Glomerular endothelial cell (primary cell): ENCODE data around the gene PLCB4. TPM values are rescaled to one million over a fixed set of nuclear protein-coding genes. Genes with fewer than 3 reads are reported as not detected.
"Not testable (repeated sequence)": the region's sequence is repeated elsewhere in the genome, so short reads cannot be mapped to it uniquely, and the experiment has no call there.

Source experiments
- DNase-seq: peaks from one replicate; pipeline ENCODE4 v3.0.0-alpha.2; 2011; ENCODE audit warnings: low read depth, low spot score; ENCODE audit errors: extremely low read depth
- total RNA-seq: library from RNA; depleted of rRNA; stranded (reverse); fragments of >200 nt; gene quantifications from 2 replicates; pipeline ENCODE4 v1.2.3, GENCODE V29; 2015

PLCB4 gene
- total RNA-seq, 1 donor from 2014 or later, result 4.3 TPM

DNA sequence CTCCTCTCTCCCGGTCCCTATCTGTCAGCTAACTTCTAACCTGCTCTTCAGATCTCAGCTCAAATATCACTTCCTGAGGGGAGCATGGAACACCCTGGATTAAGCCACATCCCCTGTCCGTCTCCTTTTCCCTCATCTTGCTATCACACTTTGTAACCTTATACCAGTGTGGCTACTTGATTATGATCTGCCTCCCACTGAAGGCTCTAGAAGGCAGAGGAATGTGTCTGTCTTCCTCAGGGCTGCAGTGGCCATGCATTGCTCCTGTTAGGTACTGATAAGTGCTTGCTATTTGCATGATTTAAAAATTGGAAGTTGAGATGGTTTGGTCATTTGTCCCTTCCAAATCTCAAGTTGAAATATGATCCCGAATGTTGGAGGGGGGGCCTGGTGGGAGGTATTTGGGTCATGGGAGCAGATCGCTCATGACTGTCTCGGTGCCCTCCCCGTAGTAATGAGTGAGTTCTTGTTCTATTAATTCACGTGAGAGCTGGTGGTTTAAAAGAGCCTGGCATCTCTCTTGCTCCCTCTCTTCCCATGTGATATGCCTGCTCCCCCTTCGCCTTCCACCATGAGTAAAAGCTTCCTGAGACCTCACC, 71.4 kb downstream of the PLCB4 start:
- DNase-seq, result no peak

GRCh38 chr20:9141070-9141469, 72.2 kb downstream of the PLCB4 start:
- DNase-seq, result no peak

DNA sequence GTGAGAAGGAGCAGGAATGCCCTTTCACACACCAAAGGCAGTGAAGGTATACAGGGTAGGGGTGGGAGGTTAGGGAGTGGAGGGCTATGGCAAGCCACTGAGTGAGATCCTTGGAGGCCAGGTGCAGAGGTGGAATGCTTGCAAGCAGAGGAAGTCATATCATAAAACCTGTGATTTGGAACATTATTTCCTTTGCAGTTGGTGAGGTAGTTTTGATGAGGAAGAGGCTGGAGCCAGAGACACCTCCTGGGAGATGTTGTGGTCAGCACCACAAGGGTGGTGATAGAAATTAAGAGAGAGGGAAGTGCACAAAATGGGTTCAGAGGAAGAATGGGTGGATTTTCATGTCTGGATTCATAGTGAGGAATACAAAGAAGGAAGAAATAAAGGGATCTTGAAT, 73.0 kb downstream of the PLCB4 start:
- DNase-seq, result no peak

GRCh38 chr20:9142809-9143208, 73.9 kb downstream of the PLCB4 start:
- DNase-seq, result no peak

DNA sequence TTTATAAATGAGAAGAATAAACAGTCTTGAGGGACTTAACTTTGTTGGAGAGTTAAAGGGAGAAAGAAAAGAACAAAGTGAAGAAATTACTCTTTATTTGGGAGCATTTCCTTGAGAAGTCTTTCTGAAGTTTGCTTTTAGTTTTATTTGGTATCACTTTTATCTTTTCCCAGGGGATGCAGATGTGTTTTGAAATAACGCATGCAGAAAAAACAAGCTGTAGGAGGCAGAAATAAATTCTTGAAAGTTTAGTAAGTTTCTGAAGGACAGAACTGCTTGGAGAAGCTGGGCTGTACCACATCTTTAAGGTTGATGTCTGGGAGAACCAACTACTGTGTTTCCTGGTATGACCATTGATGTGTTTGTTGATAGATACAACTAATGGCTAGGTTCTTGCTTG, 75.0 kb downstream of the PLCB4 start:
- DNase-seq, result no peak

DNA sequence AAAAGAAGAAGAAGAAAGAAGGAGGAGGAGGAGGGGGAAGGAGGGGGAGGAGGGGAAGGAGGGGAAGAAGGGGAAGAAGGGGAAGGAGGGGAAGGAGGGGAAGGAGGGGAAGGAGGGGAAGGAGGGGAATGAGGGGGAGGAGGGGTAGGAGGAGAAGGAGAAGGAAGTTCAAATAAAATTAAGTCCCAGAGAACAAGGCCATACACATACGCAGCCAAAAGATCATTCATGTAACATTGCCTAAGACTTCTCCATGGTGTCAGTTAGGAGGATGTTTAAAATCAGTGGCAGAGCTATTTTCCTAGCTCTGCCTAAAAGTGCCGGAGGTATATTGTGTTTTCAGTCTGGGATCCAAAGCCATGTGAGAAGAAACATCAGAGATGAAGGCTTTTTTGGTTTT, 75.8 kb downstream of the PLCB4 start:
- DNase-seq, result no peak

GRCh38 chr20:9145142-9145541, 76.3 kb downstream of the PLCB4 start:
- DNase-seq, result no peak

GRCh38 chr20:9146649-9147048, 77.8 kb downstream of the PLCB4 start:
- DNase-seq, result no peak

- no peak for DNase-seq
Observed at GRCh38 chr20:9147547-9148024, 78.7 kb downstream of the PLCB4 start.

DNA sequence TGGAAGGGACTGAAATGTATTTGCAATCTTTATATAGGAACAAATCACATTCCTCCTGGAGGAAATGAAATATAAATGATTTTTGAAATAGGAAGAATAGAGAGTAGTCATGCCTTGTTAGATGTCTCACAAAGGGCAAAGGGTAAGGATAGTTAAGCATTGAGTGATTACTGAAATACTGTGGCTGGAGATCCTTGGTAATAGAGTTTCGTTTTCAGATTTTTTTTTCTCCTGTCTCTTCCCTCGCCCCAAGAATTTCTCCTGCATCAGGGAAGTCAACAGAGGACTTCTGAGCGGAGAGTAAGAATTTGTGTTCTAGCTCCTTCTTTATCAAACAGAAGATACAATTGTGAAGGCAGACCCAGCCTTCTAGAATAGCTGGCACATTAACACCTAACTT, 79.4 kb downstream of the PLCB4 start:
- DNase-seq, result no peak

- DNase-seq, result no peak
Observed at GRCh38 chr20:9149087-9149486, 80.2 kb downstream of the PLCB4 start.

DNA sequence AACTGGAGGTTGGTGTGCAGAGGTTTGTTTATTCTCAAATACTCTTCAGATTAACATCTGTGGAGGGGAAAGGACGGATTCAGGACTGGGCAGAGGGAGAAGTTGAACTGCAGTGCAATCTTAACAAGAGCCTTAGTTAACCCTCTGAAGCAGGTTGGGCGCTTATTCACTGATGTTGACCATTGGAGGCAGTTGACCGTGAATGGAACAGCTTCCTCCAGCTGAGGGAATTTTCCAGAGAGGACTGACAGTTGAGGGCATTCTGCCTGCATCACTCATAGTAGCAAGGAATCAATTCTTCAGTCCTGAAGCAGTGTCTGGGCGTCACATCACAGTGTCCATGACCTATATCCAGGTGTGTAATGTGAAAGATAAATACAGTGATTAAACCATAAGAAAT, 80.9 kb downstream of the PLCB4 start:
- no peak for DNase-seq

DNA sequence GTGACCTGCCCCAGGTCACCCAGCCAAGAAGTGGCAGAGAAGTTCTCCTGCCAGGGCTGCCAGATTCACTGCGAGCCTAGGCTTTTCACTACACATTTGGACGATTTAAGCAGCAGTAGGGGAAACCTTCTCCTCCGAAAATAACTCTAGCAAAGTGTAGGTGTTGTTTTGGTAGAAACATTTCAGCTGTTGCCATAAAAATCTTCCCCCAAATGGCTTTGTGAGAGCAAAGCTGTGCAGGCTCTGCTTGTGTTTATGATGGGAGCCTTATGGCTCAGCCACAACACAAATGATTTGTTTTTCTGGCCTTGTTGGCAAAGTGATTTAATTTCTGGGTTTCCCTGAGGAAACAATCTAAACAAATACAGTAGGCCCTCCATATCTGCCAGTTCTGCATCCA, 81.8 kb downstream of the PLCB4 start:
- no peak for DNase-seq

- not testable (repeated sequence) for DNase-seq
Observed at GRCh38 chr20:9152139-9152538, 83.3 kb downstream of the PLCB4 start.

DNA sequence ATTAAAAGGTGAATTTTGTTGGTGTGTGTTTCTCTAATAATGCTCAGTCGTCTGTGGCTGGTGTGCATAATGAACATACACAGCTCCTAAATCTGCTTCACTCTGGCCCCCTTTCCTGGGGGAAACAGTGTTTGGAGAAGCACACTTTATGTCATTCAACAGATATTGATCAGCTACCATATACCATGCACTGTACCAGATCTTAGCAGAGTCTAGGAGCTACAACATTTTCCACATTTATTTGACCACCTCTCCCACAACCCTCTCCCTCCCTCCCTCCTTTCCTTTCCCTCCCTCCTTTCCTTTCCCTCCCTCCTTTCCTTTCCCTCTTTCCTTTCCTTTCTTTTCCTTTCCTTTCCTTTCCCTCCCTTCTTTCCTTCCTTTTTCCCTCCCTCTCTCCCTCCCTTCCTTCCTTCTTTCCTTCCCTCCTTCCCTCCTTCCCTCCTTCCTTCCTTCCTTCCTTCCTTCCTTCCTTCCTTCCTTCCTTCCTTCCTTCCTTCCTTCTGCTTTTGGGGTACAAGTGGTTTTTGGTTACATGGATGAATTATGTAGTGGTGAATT, 85.7 kb downstream of the PLCB4 start:
- no peak for DNase-seq

GRCh38 chr20:9156529-9157280, 87.8 kb downstream of the PLCB4 start:
- DNase-seq, result no peak

DNA sequence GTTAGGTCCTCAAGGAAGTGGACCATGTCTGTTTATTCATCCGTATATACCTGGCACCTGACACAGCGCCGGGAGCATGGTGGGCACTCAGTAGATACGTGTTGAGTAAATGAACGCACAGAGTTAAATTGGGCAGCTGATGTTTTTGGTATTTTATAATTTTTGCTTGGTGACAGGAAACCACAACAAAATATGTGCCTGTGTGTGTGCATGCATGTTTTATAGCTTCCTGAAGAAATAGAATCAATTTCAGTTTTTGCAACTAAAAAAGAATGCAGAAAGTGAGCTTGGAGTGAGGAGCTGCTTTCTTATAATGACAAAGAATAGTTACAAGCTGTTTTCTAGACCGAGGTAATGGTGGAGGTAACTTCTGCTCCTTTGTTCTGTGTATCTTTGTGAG, 91.4 kb downstream of the PLCB4 start:
- DNase-seq, result no peak

DNA sequence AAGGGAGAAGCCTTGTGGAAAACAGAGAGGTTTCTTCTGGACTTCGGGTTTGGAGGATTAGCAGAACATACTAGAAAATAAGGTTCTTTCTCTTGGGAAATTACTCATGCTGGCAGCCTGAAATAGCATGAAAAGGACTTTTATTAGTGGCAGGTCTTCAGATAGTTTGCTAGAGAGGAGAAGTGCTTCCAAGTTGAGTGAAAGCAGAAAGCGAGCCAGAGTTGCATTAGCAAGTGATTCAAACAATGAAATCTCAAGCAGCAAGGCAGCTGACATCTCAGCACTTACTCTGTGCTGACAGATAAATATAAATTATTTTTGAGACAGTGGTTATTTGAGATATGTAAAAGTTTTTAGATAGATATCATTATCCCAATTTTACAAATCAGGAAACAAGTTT, 91.9 kb downstream of the PLCB4 start:
- no peak for DNase-seq

DNA sequence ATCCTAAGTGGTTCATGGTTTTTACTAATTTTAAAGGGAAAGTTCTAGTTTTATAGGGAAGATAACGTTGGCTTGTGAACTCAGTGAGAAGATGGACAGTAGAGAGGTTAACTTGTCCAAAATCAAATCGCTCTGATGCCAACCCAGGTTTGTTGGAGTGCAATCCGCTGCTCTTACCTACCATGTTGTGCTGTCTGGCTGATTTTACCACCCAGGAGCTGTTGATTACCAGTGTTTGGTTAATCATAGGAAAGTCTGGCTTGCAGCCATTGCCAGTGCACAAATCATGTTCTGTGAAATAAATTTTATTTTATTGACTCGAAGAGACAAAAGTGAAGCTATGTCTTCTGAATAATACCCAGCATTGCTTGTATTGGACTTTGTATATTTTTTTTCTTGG, 92.4 kb downstream of the PLCB4 start:
- DNase-seq, result no peak

- DNase-seq, result no peak
Observed at GRCh38 chr20:9163251-9163650, 94.4 kb downstream of the PLCB4 start.

DNA sequence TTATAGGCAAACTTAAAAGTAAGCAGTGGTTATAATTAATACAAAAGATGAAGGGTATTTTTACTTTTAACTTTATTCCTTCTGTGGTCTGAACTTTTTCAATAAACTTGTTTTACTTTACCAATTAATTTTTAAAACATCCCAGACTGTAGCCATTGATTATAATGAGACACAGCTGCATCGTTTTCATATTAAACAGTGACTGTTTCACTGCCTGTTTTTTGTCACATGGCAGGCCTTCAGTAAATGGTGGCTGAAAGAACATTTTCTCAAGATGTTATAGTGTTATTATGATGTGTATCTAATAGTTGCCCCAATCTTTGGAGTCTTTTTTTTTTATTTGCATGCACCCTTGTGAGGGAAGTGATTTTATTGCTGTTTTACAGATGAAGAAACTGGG, 95.1 kb downstream of the PLCB4 start:
- DNase-seq, result no peak

DNA sequence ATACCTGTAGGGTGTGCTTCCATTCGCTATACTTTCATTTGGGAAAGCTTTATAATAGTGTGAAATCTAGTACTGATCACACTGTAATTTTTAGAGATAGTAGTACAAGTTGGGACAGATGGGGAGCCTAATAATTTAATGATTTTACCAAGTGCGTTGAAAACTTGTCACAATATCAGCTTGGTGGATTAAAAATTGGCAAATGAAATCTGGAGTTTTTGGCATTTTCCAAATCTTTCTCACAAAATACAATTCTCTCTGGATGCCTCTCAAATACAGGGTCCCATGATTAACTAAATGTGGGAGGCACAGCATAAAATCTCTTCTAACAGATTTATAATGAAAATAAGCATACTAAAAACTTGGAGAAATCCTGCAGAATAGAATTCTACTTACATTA, 96.4 kb downstream of the PLCB4 start:
- DNase-seq, result no peak
